GM12873 (cell line): Measurements from ENCODE around the gene AQP11.

Experiments
- TF ChIP-seq, protein P1 (sequence below): IDR thresholded peaks from 2 replicates; pipeline ENCODE4 v1.5.1; 2012; ENCODE audit warnings: low read depth, mild to moderate bottlenecking, moderate library complexity, low read length, control low read depth; ENCODE audit not compliant: insufficient read depth; ENCODE audit errors: missing control alignments

Gene AQP11

GRCh38 chr11:77609234-77609633, 19.5 kb downstream of the AQP11 start:
- TF ChIP-seq, protein P1, sequence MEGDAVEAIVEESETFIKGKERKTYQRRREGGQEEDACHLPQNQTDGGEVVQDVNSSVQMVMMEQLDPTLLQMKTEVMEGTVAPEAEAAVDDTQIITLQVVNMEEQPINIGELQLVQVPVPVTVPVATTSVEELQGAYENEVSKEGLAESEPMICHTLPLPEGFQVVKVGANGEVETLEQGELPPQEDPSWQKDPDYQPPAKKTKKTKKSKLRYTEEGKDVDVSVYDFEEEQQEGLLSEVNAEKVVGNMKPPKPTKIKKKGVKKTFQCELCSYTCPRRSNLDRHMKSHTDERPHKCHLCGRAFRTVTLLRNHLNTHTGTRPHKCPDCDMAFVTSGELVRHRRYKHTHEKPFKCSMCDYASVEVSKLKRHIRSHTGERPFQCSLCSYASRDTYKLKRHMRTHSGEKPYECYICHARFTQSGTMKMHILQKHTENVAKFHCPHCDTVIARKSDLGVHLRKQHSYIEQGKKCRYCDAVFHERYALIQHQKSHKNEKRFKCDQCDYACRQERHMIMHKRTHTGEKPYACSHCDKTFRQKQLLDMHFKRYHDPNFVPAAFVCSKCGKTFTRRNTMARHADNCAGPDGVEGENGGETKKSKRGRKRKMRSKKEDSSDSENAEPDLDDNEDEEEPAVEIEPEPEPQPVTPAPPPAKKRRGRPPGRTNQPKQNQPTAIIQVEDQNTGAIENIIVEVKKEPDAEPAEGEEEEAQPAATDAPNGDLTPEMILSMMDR = no peak

DNA sequence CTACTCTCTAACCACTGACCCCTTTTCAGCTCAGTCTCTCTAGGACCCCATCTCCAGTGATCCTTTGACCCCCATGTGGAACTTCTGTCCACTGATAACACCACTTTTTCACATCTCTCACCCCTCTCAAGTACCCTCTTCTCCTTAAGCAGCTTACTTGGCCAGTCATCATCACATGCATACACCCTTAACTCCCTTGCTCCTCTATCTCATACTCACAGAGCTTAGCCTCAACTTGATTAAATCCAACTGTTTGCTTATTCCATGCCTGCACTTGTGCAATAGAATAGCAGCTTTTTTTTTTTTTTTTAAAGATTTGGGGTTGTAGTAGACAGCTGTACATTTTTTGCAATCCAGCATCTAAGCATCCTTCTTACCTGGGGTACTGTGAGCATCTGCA, 22.2 kb downstream of the AQP11 start:
- TF ChIP-seq, protein P1 = no peak

DNA sequence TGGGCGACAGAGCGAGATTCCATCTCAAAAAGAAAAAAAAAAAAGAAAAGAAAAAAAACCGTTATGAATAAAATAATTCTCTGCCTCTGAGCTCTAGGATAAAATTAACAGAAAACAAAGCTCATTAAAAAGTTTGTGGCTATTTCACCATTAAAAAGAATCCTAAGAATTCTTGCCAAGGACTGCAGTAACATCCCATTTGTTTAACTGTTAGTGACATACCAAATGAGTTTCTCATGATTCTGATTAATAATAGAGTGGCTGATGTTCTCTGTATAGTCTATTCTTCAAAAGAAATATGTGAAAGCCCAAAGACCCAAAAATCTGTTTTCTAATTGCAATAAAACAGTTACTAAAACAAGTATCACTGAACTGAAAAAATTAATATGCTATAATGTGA, 28.1 kb downstream of the AQP11 start:
- TF ChIP-seq, protein P1 = no peak

- TF ChIP-seq, protein P1 = peak; percentile 69
Observed at GRCh38 chr11:77619576-77620198, 29.9 kb downstream of the AQP11 start.

DNA sequence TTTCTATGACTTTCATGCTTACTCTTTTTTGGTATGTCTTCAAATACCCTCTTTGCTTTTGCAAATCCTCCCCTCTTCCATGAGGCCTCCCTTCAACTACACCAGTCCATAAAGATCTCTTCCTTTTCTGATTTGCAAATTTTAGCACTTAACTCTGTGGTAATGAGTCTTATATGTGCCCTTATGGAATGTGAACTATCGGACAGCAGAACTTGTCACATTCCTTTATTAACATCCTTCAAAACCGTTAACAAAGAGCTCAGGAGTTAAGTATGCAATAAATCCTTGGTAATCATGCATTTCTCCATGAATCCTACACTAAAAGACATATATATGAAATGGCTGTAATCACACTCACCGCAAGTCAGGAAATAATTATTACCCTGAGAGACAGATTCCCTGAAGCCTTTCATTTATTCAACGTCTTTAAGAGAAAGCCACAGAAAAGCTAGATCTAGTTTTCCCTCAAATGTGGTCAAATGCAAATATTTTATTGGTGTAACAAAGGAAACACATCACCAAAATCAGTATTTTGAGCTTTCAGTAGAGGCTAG, 40.5 kb downstream of the AQP11 start:
- TF ChIP-seq, protein P1 = no peak

DNA sequence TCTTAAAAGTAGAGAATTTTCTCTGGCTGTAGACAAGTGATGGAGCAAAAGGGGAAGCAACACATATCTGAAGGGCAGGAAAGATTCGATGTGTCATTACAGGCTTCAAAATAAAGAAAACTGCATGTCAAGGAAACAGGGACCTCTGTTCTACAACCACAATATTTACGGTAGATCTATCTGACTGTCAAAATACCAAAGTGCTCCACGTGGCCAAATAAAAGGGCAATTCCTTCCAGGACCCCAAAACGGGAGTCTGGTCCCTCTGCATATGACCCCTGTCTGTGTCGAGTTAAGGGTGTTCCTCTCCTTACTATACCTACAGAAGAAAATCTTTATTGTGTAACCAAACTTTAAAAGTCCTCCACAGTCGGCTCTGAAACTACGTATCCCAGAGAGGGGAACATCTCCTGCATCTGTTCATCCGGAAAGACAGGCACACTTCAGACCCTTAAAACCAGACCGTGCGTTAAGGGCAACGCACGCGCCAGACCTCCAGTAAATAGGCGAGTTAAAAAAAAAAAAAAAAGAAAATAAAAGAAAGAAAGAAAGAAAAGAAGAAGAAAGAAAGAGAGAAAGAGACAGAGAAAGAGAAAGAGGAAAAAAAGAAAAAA, 47.1 kb downstream of the AQP11 start:
- TF ChIP-seq, protein P1 = no peak

GRCh38 chr11:77637345-77638165, 47.8 kb downstream of the AQP11 start, which contains the start of gene CLNS1A:
Gene CLNS1A, minus strand, starts transcription at chr11:77637794. Its CDS starts 80 bp downstream, at chr11:77637714.
- TF ChIP-seq, protein P1 = no peak
